Endothelial cell of umbilical vein (primary cell): ENCODE results near the gene LOXL4.

Experiments
- CTCF ChIP-seq, 2 donors: IDR thresholded peaks; 1 replicate in 1 of 2; 2 replicates in 1 of 2; pipeline ENCODE4 v1.5.1; 2011; ENCODE audit warnings: low read length in 2 of 2, mild to moderate bottlenecking in 2 of 2, moderate library complexity in 2 of 2, control low read depth in 1 of 2, inconsistent platforms in 1 of 2, low read depth in 1 of 2; ENCODE audit not compliant: insufficient read depth in 1 of 2; ENCODE audit errors: extremely low read depth in 1 of 2
- EZH2 ChIP-seq: IDR thresholded peaks from 2 replicates; pipeline ENCODE4 v1.6.1; 2012; ENCODE audit warnings: borderline replicate concordance, low read depth, mild to moderate bottlenecking, moderate library complexity, low read length, inconsistent platforms; ENCODE audit not compliant: severe bottlenecking
- FOS ChIP-seq: IDR thresholded peaks from 2 replicates; pipeline ENCODE4 v1.6.1; 2011; ENCODE audit warnings: mild to moderate bottlenecking, low read length, moderate library complexity, borderline replicate concordance; ENCODE audit not compliant: insufficient read depth
- JUN ChIP-seq: IDR thresholded peaks from 2 replicates; pipeline ENCODE4 v1.6.1; 2011; ENCODE audit warnings: borderline replicate concordance, low read depth; ENCODE audit not compliant: insufficient read length, insufficient read depth
- MYC ChIP-seq: IDR thresholded peaks from one replicate; pipeline ENCODE4 v1.6.1; 2011; ENCODE audit warnings: mild to moderate bottlenecking, low read depth, low read length
- POLR2A ChIP-seq: IDR thresholded peaks from 2 replicates; pipeline ENCODE4 v1.6.1; 2012; ENCODE audit warnings: low read depth, mild to moderate bottlenecking, control low read depth, low read length
- POLR2AphosphoS5 ChIP-seq: IDR thresholded peaks from 2 replicates; pipeline ENCODE4 v1.6.1; 2012; ENCODE audit warnings: low read depth, mild to moderate bottlenecking, control low read depth, low read length, moderate library complexity; ENCODE audit not compliant: insufficient read depth
- TF ChIP-seq, protein P1 (sequence below): IDR thresholded peaks from 2 replicates; pipeline ENCODE4 v1.6.1; 2011; ENCODE audit not compliant: insufficient read depth, insufficient read length

- TF ChIP-seq POLR2A (no peak), EZH2 (no peak), CTCF (IDR thresholded peaks at IDR 0.05; ENCODE audit: extremely low read depth in 1 of 2, insufficient read depth in 1 of 2, low read depth in 1 of 2, low read length in 2 of 2) (no peak), FOS (no peak), POLR2AphosphoS5 (no peak), JUN (no peak), MYC (no peak)
- TF ChIP-seq, protein P1, sequence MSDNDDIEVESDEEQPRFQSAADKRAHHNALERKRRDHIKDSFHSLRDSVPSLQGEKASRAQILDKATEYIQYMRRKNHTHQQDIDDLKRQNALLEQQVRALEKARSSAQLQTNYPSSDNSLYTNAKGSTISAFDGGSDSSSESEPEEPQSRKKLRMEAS = no peak
Observed at GRCh38 chr10:98257961-98258360, 10.0 kb downstream of the LOXL4 start.
